HepG2 (cell line): ENCODE measurements around the gene HPS3. TPM values are rescaled to one million over a fixed set of nuclear protein-coding genes. Genes with fewer than 3 reads are reported as not detected.

Experiments
- ATM ChIP-seq: fragments of 450-650 bp; IDR thresholded peaks from 2 replicates; pipeline ENCODE4 v1.7.1; 2017; ENCODE audit warnings: mild to moderate bottlenecking, borderline replicate concordance
- ELF3 ChIP-seq: IDR thresholded peaks from 2 replicates; pipeline ENCODE4 v1.6.1; 2016; ENCODE audit warnings: missing genetic modification reagents, missing compliant biosample characterization
- MATR3 ChIP-seq: sonication (generic); formaldehyde crosslinking; IDR thresholded peaks from 2 replicates; pipeline ENCODE4 v1.4.0; 2020; ENCODE audit warnings: missing genetic modification reagents
- MLLT10 ChIP-seq: sonication (generic); formaldehyde crosslinking; IDR thresholded peaks from 2 replicates; pipeline ENCODE4 v1.4.0; 2020; ENCODE audit warnings: missing genetic modification reagents
- MTF1 ChIP-seq: sonication (generic); formaldehyde crosslinking; IDR thresholded peaks from 2 replicates; pipeline ENCODE4 v1.5.0; 2020; ENCODE audit warnings: missing genetic modification reagents
- NCOA2 ChIP-seq: sonication (generic); formaldehyde crosslinking; IDR thresholded peaks from 2 replicates; pipeline ENCODE4 v1.8.0; 2022; ENCODE audit warnings: inconsistent platforms
- NR2C2 ChIP-seq: sonication (generic); formaldehyde crosslinking; IDR thresholded peaks from 2 replicates; pipeline ENCODE4 v1.4.0; 2020; ENCODE audit warnings: missing genetic modification reagents, mild to moderate bottlenecking, moderate library complexity, borderline replicate concordance
- NR3C1 ChIP-seq: sonication (generic); formaldehyde crosslinking; IDR thresholded peaks from 2 replicates; pipeline ENCODE4 v1.4.0; 2020; ENCODE audit warnings: missing genetic modification reagents
- PATZ1 ChIP-seq: sonication (generic); formaldehyde crosslinking; IDR thresholded peaks from 2 replicates; pipeline ENCODE4 v1.4.0; 2020; ENCODE audit warnings: missing genetic modification reagents
- SCMH1 ChIP-seq: sonication (generic); formaldehyde crosslinking; IDR thresholded peaks from 2 replicates; pipeline ENCODE4 v1.9.0; 2021; ENCODE audit warnings: missing genetic modification reagents, mild to moderate bottlenecking, borderline replicate concordance
- SOX6 ChIP-seq, 2 experiments: fragments of 450-650 bp in 1 of 2; sonication (generic) in 1 of 2; formaldehyde crosslinking in 1 of 2; IDR thresholded peaks; 2 replicates each; pipeline versions ENCODE4 v1.4.0 to v1.6.1; 2017 to 2020; ENCODE audit warnings: antibody characterized with exemption in 1 of 2, mild to moderate bottlenecking in 1 of 2, missing genetic modification reagents in 1 of 2
- ZHX2 ChIP-seq, 2 experiments: sonication (generic) in 1 of 2; formaldehyde crosslinking in 1 of 2; IDR thresholded peaks; 2 replicates each; pipeline versions ENCODE4 v1.6.1 to v1.9.0; 2014 to 2022; ENCODE audit warnings: antibody characterized with exemption in 1 of 2, borderline replicate concordance in 1 of 2, inconsistent platforms in 1 of 2, low read depth in 1 of 2, missing genetic modification reagents in 1 of 2
- ZNF205 ChIP-seq: IDR thresholded peaks from 2 replicates; pipeline ENCODE4 v1.6.1; 2018; ENCODE audit warnings: missing biosample characterization, missing genetic modification reagents
- ZNF224 ChIP-seq: sonication (generic); formaldehyde crosslinking; IDR thresholded peaks from 2 replicates; pipeline ENCODE4 v1.5.0; 2020; ENCODE audit warnings: mild to moderate bottlenecking, missing genetic modification reagents
- ZNF232 ChIP-seq: sonication (generic); formaldehyde crosslinking; IDR thresholded peaks from 2 replicates; pipeline ENCODE4 v1.4.0; 2020; ENCODE audit warnings: missing genetic modification reagents, borderline replicate concordance
- ZNF75D ChIP-seq: sonication (generic); formaldehyde crosslinking; IDR thresholded peaks from 2 replicates; pipeline ENCODE4 v1.8.1; 2023; ENCODE audit warnings: missing genetic modification reagents, mild to moderate bottlenecking, borderline replicate concordance
- ZNF800 ChIP-seq: sonication (generic); formaldehyde crosslinking; IDR thresholded peaks from 2 replicates; pipeline ENCODE4 v1.4.0; 2020; ENCODE audit warnings: missing genetic modification reagents
- polyA plus RNA-seq, 8 experiments: library from polyadenylated mRNA; depleted of rRNA in 3 of 8; stranded (reverse) in 7 of 8; unstranded in 1 of 8; fragments of >200 nt; fragmentation: Illumina TruSeq in 4 of 8; extraction: Trizol in 4 of 8; gene quantifications; 2 replicates each; pipeline versions ENCODE4 v1.2.1 to v1.2.3, GENCODE V29; 2011 to 2016; ENCODE audit warnings: low read depth in 4 of 8, missing spikeins in 1 of 8, mixed read lengths in 1 of 8; ENCODE audit not compliant: insufficient read depth in 1 of 8
- total RNA-seq, 5 experiments: library from RNA; depleted of rRNA; stranded (reverse); fragments of >200 nt; fragmentation: Illumina TruSeq; extraction: Trizol; gene quantifications; 2 replicates each; pipeline ENCODE4 v1.2.3, GENCODE V29; 2016; ENCODE audit warnings: low read depth in 1 of 5

HPS3 gene
- total and polyA plus RNA-seq, 2 of the 13 experiments (the other 11 are each of a cell fraction or from before 2014, with no cell fraction given) = 9.5 to 18.9 TPM

- no peak for TF ChIP-seq ZHX2 (IDR thresholded peaks at IDR 0.05; ENCODE audit: low read depth)
- TF ChIP-seq ZHX2 (CRISPR knock-in tag; IDR thresholded peaks at IDR 0.05; ENCODE audit: borderline replicate concordance) = no peak
- TF ChIP-seq ZNF232 (CRISPR knock-in tag) = no peak
- TF ChIP-seq ATM = no peak
- TF ChIP-seq SCMH1 (CRISPR knock-in tag) = no peak
- TF ChIP-seq SOX6 (IDR thresholded peaks at IDR 0.05) = no peak
- peak; percentile 82 for TF ChIP-seq SOX6 (CRISPR knock-in tag; IDR thresholded peaks at IDR 0.05)
- no peak for TF ChIP-seq ZNF224
- TF ChIP-seq MATR3 (CRISPR knock-in tag) = no peak
- TF ChIP-seq MLLT10 = no peak
- no peak for TF ChIP-seq NR3C1 (CRISPR knock-in tag)
- no peak for TF ChIP-seq MTF1 (CRISPR knock-in tag)
- no peak for TF ChIP-seq ZNF800 (CRISPR knock-in tag)
- TF ChIP-seq NR2C2 (CRISPR knock-in tag) = no peak; the same call in 1 of the 2 replicates
- TF ChIP-seq ZNF205 = peak; percentile 48; the same call in 1 of the 2 replicates
- TF ChIP-seq PATZ1 (CRISPR knock-in tag) = peak; percentile 54; the same call in 1 of the 2 replicates
- TF ChIP-seq ZNF75D (CRISPR knock-in tag) = no peak
- peak; percentile 87 for TF ChIP-seq ELF3 (CRISPR knock-in tag)
- peak; percentile 95 for TF ChIP-seq NCOA2 (CRISPR knock-in tag)
Measured at GRCh38 chr3:149214702-149215101, 85.3 kb downstream of the HPS3 start (continued).
